ENCODE data around the gene MYO1B. TPM values are rescaled to one million over a fixed set of nuclear protein-coding genes. Genes with fewer than 3 reads are reported as not detected.

MYO1B gene
- total and polyA plus RNA-seq, 2 of the 8 experiments (the other 6 are each of a cell fraction or from before 2014, with no cell fraction given): 15.5 to 61.2 TPM

DNA sequence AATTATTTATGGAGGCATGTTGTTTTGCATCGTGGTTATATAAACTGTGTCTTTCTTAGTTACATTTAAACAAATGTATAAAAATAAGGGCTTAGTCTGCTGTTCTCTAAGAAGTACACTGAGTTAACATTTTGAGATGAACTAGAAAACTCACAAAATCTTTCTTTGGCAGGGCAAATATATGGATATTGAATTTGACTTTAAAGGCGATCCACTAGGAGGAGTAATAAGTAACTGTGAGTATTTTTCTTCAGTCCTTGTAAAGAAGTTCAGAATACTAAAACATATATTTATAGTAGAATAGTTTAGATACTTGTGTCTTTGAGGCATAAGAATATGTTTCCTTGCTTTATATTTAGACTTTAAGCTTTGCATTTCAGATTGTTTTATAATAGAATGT, 104.8 kb downstream of the MYO1B start (continued):
- TF ChIP-seq SIN3A (conservative IDR thresholded peaks at IDR 0.05 in 1 of 2, IDR thresholded peaks at IDR 0.05 in 1 of 2; ENCODE audit: low read depth in 1 of 2, low read length in 2 of 2): no peak
- TF ChIP-seq TAF1 (IDR thresholded peaks at IDR 0.05; ENCODE audit: low read depth, low read length): no peak
- no peak for TF ChIP-seq ZNF274 (IDR thresholded peaks at IDR 0.05; ENCODE audit: borderline replicate concordance, extremely low read depth, low read length)
- TF ChIP-seq JUND (IDR thresholded peaks at IDR 0.05; ENCODE audit: low read length): no peak
- TF ChIP-seq EP300 (IDR thresholded peaks at IDR 0.05; ENCODE audit: borderline replicate concordance in 1 of 2, low read depth in 2 of 2, low read length in 2 of 2): no peak
- TF ChIP-seq KDM1A (IDR thresholded peaks at IDR 0.05; ENCODE audit: borderline replicate concordance, low read length): no peak
- TF ChIP-seq, protein P1, sequence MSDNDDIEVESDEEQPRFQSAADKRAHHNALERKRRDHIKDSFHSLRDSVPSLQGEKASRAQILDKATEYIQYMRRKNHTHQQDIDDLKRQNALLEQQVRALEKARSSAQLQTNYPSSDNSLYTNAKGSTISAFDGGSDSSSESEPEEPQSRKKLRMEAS (IDR thresholded peaks at IDR 0.05): no peak

All from H1 (cell line).